Measurements from ENCODE around the gene CFAP161. TPM values are rescaled to one million over a fixed set of nuclear protein-coding genes. Genes with fewer than 3 reads are reported as not detected.

CFAP161 gene
- total and polyA plus RNA-seq, 9 of the 15 experiments (the other 6 are each of a cell fraction or from before 2014, with no cell fraction given) = 25.8 to 83.3 (median 75.6) TPM

- TF ChIP-seq TRIM25 (IDR thresholded peaks at IDR 0.05; ENCODE audit: borderline replicate concordance) (no peak), GTF3C2 (IDR thresholded peaks at IDR 0.05; ENCODE audit: borderline replicate concordance, extremely low read depth, insufficient read length) (no peak), POLR2H (tag; IDR thresholded peaks at IDR 0.05; ENCODE audit: low read depth) (no peak), ILF3 (IDR thresholded peaks at IDR 0.05; ENCODE audit: borderline replicate concordance) (no peak), MYNN (IDR thresholded peaks at IDR 0.05) (peak; percentile 78), MYNN (CRISPR knock-in tag; IDR thresholded peaks at IDR 0.05) (no peak), EWSR1 (IDR thresholded peaks at IDR 0.05; ENCODE audit: borderline replicate concordance, low read depth, partially characterized antibody) (no peak), SRSF7 (optimal IDR thresholded peaks at IDR 0.05; ENCODE audit: low read depth, low read length) (no peak), ZBTB49 (CRISPR knock-in tag; IDR thresholded peaks at IDR 0.05; ENCODE audit: borderline replicate concordance) (no peak), MEIS2 (IDR thresholded peaks at IDR 0.05; ENCODE audit: partially characterized antibody) (peak; percentile 25)
Observed at GRCh38 chr15:81098861-81099651, 35.0 kb upstream of the CFAP161 start (continued).
